Left lung (tissue), 10 donors: ENCODE results near the gene TMUB2. TPM values are rescaled to one million over a fixed set of nuclear protein-coding genes. Genes with fewer than 3 reads are reported as not detected.

Experiments
- ATAC-seq: fragments of 200-7000 bp; cut with Tn5 transposase; one replicate; pipeline ENCODE4 v1.9.1; 2020; ENCODE audit warnings: moderate library complexity
- DNase-seq, 4 donors: peaks; one replicate each; pipeline ENCODE4 v3.0.0-alpha.2; 2013 to 2020
- H3K27ac ChIP-seq, 2 donors: fragments of 200-600 bp; sonication (generic) in 1 of 2; one replicate each; pipeline versions ENCODE4 v1.5.0 to v1.8.0; 2020 to 2021
- H3K27me3 ChIP-seq, 2 donors: fragments of 200-600 bp; sonication (generic) in 1 of 2; one replicate each; pipeline versions ENCODE4 v1.5.0 to v1.8.0; 2020 to 2021
- H3K36me3 ChIP-seq, 2 donors: fragments of 200-600 bp; sonication (generic) in 1 of 2; one replicate each; pipeline versions ENCODE4 v1.5.0 to v1.8.0; 2020 to 2021
- H3K4me1 ChIP-seq, 2 donors: fragments of 200-600 bp; one replicate each; pipeline ENCODE4 v1.8.0; 2021
- H3K4me3 ChIP-seq, 2 donors: fragments of 200-600 bp; sonication (generic) in 1 of 2; one replicate each; pipeline versions ENCODE4 v1.5.0 to v1.8.0; 2020 to 2021; ENCODE audit warnings: mild to moderate bottlenecking in 1 of 2
- H3K9me3 ChIP-seq, 2 donors: fragments of 200-600 bp; sonication (generic) in 1 of 2; one replicate each; pipeline versions ENCODE4 v1.5.0 to v1.8.0; 2020 to 2021
- intact Hi-C, 2 donors: fragments of 100-400 bp; cut with DNase I; formaldehyde crosslinking; loops; one replicate each; pipeline versions ENCODE4 v1.11.2 to v1.14.2; 2022
- polyA plus RNA-seq, 6 donors: library from polyadenylated mRNA; unstranded; fragments of 120-200 nt; gene quantifications; one replicate each; pipeline ENCODE4 v1.2.1, GENCODE V29; 2013; ENCODE audit not compliant: insufficient read length in 6 of 6
- total RNA-seq, 2 donors: library from RNA; stranded (reverse); fragmentation: NEBNext Ultra II Directional; extraction: Animal tissue kit (Norgen Biotek cat#: 25700); gene quantifications; one replicate each; pipeline ENCODE4 v1.2.1, GENCODE V29; 2021
- TF ChIP-seq, protein P1 (sequence below), 2 donors: fragments of 200-600 bp; sonication (generic) in 1 of 2; IDR thresholded peaks; one replicate each; pipeline versions ENCODE4 v1.5.0 to v1.8.0; 2021; ENCODE audit warnings: antibody characterized with exemption in 2 of 2
- donor health status: DM: no; HTN: yes; CAD: no.
- donor health status: DM: no; HTN: no; CAD: no.

Gene TMUB2
- total and polyA plus RNA-seq, 8 donors = 33.6 to 56.7 (median 52.1) TPM

DNA sequence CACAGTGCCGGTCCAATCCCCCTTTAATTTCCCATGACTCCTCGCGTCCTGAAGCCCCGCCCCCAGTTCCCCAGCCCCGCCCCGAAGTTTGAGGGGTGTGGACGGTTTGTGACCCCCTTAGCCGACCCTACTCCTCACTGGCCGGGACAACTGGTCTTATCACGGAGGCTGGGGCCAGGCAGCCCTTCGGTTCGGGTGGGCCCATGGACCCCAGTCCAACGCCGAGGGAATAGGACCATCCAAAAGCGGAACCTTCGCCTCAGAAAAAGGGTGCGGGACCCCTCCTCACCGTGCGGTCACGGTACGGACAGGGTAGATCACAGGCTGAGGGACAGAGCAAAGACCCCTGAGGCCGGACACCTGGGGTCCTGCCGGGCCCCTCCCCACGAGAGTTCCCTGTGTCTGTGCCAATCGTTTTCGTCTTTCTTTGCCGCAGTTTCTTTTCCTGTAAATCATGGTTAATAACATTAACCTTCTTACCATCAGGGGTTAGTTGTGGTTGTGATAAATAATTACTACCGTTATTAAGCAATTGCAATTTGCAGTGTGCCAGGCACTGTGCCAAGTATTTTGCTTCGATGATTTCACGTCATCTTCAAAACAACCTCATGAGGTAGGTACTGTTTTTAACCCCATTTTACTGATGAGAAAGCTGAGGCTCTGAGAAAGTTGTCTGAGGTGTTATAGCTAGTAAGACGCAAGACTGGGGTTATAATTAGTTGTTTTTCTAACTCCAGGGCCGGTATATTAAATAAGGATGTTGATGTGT lies 543 bp downstream of the TMUB2 start:
- Histone ChIP-seq H3K4me3 (peak overlapping the region; percentile 65 to 87), H3K27me3 (no peaks in the 10 kb centered on the region), H3K4me1 (peaks cover 16 to 49% of the 10 kb centered on the region in 2 donors), H3K36me3 (peaks cover 0 to 45% of the 10 kb centered on the region in 2 donors), H3K27ac (peak overlapping the region; percentile 94 to 97), H3K9me3 (no peaks in the 10 kb centered on the region)
- DNase-seq = peak in 2 of 4 donors; percentile 14 to 35
- TF ChIP-seq, protein P1, sequence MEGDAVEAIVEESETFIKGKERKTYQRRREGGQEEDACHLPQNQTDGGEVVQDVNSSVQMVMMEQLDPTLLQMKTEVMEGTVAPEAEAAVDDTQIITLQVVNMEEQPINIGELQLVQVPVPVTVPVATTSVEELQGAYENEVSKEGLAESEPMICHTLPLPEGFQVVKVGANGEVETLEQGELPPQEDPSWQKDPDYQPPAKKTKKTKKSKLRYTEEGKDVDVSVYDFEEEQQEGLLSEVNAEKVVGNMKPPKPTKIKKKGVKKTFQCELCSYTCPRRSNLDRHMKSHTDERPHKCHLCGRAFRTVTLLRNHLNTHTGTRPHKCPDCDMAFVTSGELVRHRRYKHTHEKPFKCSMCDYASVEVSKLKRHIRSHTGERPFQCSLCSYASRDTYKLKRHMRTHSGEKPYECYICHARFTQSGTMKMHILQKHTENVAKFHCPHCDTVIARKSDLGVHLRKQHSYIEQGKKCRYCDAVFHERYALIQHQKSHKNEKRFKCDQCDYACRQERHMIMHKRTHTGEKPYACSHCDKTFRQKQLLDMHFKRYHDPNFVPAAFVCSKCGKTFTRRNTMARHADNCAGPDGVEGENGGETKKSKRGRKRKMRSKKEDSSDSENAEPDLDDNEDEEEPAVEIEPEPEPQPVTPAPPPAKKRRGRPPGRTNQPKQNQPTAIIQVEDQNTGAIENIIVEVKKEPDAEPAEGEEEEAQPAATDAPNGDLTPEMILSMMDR (IDR thresholded peaks at IDR 0.05) = no peak
- intact Hi-C loops = no loop called here
- ATAC-seq = peak; percentile 73

DNA sequence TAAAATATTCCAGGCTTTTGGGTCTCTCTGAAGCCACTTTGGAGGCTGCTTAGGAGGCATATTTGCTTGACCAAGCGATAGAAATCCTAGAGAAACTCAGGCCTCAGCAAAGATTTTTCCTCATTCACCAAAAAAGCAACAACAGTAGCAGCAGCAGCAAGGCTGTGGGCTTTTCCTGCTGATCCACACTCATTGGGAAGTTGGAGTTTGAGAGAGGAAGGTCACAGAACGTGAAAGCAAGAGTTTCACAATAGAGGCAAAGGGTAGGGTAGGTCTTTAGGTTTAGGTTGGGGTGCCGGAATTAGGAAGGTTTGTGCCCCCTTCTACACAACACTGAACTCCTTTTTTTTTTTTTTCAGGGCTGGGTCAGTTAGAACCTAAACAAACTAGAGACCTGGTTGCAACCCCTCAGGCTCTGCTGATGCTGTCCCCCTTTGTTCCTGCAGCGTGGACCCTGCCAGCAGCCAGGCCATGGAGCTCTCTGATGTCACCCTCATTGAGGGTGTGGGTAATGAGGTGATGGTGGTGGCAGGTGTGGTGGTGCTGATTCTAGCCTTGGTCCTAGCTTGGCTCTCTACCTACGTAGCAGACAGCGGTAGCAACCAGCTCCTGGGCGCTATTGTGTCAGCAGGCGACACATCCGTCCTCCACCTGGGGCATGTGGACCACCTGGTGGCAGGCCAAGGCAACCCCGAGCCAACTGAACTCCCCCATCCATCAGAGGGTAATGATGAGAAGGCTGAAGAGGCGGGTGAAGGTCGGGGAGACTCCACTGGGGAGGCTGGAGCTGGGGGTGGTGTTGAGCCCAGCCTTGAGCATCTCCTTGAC lies 2.0 kb downstream of the TMUB2 start:
- Histone ChIP-seq H3K9me3 (no peaks in the 10 kb centered on the region), H3K36me3 (peaks cover 0 to 52% of the 10 kb centered on the region in 2 donors), H3K27ac (peak overlapping the region in 1 of 2 donors; percentile 97), H3K4me1 (peaks cover 16 to 53% of the 10 kb centered on the region in 2 donors), H3K27me3 (no peaks in the 10 kb centered on the region), H3K4me3 (peak overlapping the region in 1 of 2 donors; percentile 87)
- TF ChIP-seq, protein P1 (IDR thresholded peaks at IDR 0.05) = no peak
- DNase-seq (peak in 1 of 4 donors; percentile 69), ATAC-seq (no peak)
- intact Hi-C loops = no loop called here

DNA sequence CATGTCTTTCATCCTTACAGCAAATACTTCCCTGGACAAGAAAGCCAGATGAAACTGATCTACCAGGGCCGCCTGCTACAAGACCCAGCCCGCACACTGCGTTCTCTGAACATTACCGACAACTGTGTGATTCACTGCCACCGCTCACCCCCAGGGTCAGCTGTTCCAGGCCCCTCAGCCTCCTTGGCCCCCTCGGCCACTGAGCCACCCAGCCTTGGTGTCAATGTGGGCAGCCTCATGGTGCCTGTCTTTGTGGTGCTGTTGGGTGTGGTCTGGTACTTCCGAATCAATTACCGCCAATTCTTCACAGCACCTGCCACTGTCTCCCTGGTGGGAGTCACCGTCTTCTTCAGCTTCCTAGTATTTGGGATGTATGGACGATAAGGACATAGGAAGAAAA lies 3.7 kb downstream of the TMUB2 start:
- peaks cover 0 to 69% of the 10 kb centered on the region in 2 donors for H3K36me3 ChIP-seq
- no peak overlapping the region for H3K27ac ChIP-seq
- DNase-seq (no peak), ATAC-seq (no peak)
- no peak overlapping the region for H3K4me3 ChIP-seq
- no peaks in the 10 kb centered on the region for H3K9me3 ChIP-seq
- intact Hi-C loops = no loop called here
- TF ChIP-seq, protein P1 (IDR thresholded peaks at IDR 0.05) = no peak
- H3K4me1 ChIP-seq = peaks cover 10 to 38% of the 10 kb centered on the region in 2 donors
- H3K27me3 ChIP-seq = no peaks in the 10 kb centered on the region

DNA sequence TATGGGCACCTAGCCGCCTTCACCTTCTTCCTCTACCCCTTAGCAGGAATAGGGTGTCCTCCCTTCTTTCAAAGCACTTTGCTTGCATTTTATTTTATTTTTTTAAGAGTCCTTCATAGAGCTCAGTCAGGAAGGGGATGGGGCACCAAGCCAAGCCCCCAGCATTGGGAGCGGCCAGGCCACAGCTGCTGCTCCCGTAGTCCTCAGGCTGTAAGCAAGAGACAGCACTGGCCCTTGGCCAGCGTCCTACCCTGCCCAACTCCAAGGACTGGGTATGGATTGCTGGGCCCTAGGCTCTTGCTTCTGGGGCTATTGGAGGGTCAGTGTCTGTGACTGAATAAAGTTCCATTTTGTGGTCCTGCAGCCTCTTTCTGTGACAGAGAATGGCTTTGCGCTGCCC lies 4.6 kb downstream of the TMUB2 start:
- H3K4me3 ChIP-seq = no peak overlapping the region
- H3K9me3 ChIP-seq = no peaks in the 10 kb centered on the region
- H3K27me3 ChIP-seq = no peaks in the 10 kb centered on the region
- TF ChIP-seq, protein P1 (IDR thresholded peaks at IDR 0.05) = no peak
- no peak overlapping the region for H3K27ac ChIP-seq
- intact Hi-C loops = no loop called here
- ATAC-seq = no peak
- peaks cover 6 to 34% of the 10 kb centered on the region in 2 donors for H3K4me1 ChIP-seq
- peaks cover 0 to 78% of the 10 kb centered on the region in 2 donors for H3K36me3 ChIP-seq
- DNase-seq = peak in 1 of 4 donors; percentile 58
